Heart left ventricle (tissue), 13 donors: ENCODE results near the gene TMEM165.

Source experiments
- POLR2A ChIP-seq, 2 donors: fragments of 450-650 bp; IDR thresholded peaks; one replicate each; pipeline ENCODE4 v1.6.1; 2017; ENCODE audit warnings: antibody characterized with exemption in 2 of 2, mild to moderate bottlenecking in 2 of 2, moderate library complexity in 2 of 2
- TF ChIP-seq, protein P1 (sequence below), 12 donors: fragments of 200-600 bp; sonication (generic) in 4 of 12; IDR thresholded peaks; one replicate each; pipeline versions ENCODE4 v1.5.0 to v1.8.0; 2018 to 2022; ENCODE audit warnings: antibody characterized with exemption in 12 of 12, mild to moderate bottlenecking in 5 of 12
- donor health status: ischemic (EF 13 %, LVEDD 7.1; RV severe dilation, severe dysfunction).
- donor health status: DM: no; HTN: yes; CAD: no.
- donor health status: DM: no; HTN: no; CAD: no.
- donor health status: ischemic (EF 25% LVEDD 6.9; RV normal size, moderate dysfunction).
- donor health status: ischemic (EF 25% LVEDD 5.7; RV mildly dilated, moderate dysfunction).
- donor health status: ischemic (EF 35%, LVEDD 5.7; RV mildly dilated, moderate dysfunction).
- donor health status: nonischemic (EF 11% LVEDD 7.7; RV severe dilation, severe dysfunction).
- donor health status: DM: yes; HTN: yes; CAD: no.
- donor health status: PGD.
- donor health status: ischemic (EF 29% LVEDD 5.4; RV normal size, mild dysfunction).
- donor health status: nonischemic (EF 23%, LVEDD 6.1; RV moderate dilation, normal function).

DNA sequence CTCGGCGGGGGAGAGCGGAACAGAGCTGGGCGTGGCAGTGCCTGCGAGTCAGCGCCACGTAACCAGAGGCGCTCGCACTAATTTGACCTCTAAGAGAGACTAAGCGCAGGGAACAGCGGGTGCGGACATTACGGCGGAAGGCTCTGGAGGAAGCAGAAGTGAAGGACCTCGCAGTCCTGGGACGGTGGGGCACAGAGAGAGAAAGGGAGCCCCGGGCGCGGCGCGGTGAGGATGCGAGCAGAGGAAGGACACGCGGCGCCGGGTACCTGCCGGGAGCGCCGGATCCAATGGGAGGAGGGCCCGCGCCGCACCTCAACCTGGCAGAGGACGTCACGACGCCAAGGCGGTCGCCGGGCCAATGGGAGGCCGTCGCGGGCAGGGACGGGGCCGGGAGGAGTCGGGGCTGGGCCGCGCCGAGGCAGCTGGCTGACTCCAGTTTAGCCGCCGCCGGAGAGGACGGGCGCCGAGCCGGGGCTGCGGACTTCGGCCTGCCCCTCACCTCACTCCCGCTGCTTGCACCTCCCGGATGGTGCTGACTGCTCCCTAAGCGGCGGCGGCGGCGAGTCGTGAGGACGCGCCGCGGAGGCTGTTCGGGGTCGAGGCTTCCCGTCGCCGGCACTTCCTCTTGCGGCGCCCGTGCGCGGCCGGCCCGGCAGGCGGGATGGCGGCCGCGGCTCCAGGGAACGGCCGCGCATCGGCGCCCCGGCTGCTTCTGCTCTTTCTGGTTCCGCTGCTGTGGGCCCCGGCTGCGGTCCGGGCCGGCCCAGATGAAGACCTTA is at the start of gene TMEM165:
- TF ChIP-seq, protein P1, sequence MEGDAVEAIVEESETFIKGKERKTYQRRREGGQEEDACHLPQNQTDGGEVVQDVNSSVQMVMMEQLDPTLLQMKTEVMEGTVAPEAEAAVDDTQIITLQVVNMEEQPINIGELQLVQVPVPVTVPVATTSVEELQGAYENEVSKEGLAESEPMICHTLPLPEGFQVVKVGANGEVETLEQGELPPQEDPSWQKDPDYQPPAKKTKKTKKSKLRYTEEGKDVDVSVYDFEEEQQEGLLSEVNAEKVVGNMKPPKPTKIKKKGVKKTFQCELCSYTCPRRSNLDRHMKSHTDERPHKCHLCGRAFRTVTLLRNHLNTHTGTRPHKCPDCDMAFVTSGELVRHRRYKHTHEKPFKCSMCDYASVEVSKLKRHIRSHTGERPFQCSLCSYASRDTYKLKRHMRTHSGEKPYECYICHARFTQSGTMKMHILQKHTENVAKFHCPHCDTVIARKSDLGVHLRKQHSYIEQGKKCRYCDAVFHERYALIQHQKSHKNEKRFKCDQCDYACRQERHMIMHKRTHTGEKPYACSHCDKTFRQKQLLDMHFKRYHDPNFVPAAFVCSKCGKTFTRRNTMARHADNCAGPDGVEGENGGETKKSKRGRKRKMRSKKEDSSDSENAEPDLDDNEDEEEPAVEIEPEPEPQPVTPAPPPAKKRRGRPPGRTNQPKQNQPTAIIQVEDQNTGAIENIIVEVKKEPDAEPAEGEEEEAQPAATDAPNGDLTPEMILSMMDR (IDR thresholded peaks at IDR 0.05), result peak in 1 of 12 donors; percentile 7
- peak; percentile 68 to 97 for TF ChIP-seq POLR2A (IDR thresholded peaks at IDR 0.05)
